Activated CD4-positive, alpha-beta T cell treated with anti-CD3 and anti-CD28 coated beads, Interleukin-2, Interleukin-4, amounts not matched to agents 100 ng/mL and 50 ng/mL, durations not matched to agents 16 hours and 8 hours (primary cell): ENCODE measurements around the gene OR6C2.
"Not testable (repeated sequence)": the region's sequence is repeated elsewhere in the genome, so short reads cannot be mapped to it uniquely, and the experiment has no call there.

Source experiments
- DNase-seq: peaks from one replicate; pipeline ENCODE4 v3.0.0-alpha.2; 2020; ENCODE audit warnings: low spot score

The OR6C2 gene

GRCh38 chr12:55443776-55444175, at the start of gene OR6C2:
Gene OR6C2 (plus strand): TSS chr12:55444076. CDS start chr12:55452214, 8,138 bp downstream.
- no peak for DNase-seq

- no peak for DNase-seq
These were observed 47.5 kb upstream of the OR6C2 start for GRCh38 chr12:55396326-55396725.

- no peak for DNase-seq
These were observed 43.6 kb upstream of the OR6C2 start, which contains the start of gene OR6C65 for GRCh38 chr12:55400229-55400628. Gene OR6C65 (plus strand): TSS chr12:55400529. CDS start chr12:55400529, 0 bp downstream.

GRCh38 chr12:55407866-55408265, 36.0 kb upstream of the OR6C2 start:
- no peak for DNase-seq

- DNase-seq = not testable (repeated sequence)
These were observed 34.7 kb upstream of the OR6C2 start for GRCh38 chr12:55409133-55409532.

- not testable (repeated sequence) for DNase-seq
These were observed 31.7 kb upstream of the OR6C2 start for GRCh38 chr12:55412138-55412537.

GRCh38 chr12:55413498-55414388, 30.1 kb upstream of the OR6C2 start:
- DNase-seq = not testable (repeated sequence)

GRCh38 chr12:55414396-55414823, 29.5 kb upstream of the OR6C2 start:
- not testable (repeated sequence) for DNase-seq

GRCh38 chr12:55414889-55415288, 29.0 kb upstream of the OR6C2 start:
- not testable (repeated sequence) for DNase-seq

GRCh38 chr12:55416961-55417360, 26.9 kb upstream of the OR6C2 start:
- DNase-seq = no peak

- DNase-seq = no peak
These were observed 23.4 kb upstream of the OR6C2 start for GRCh38 chr12:55420307-55420962.

- no peak for DNase-seq
These were observed 17.9 kb upstream of the OR6C2 start, which contains the start of gene OR6C76 for GRCh38 chr12:55425954-55426353. Gene OR6C76 (plus strand): TSS chr12:55426254. CDS start chr12:55426254, 0 bp downstream.

GRCh38 chr12:55428331-55429243, 15.3 kb upstream of the OR6C2 start:
- DNase-seq = no peak

GRCh38 chr12:55441233-55441632, 2.6 kb upstream of the OR6C2 start:
- DNase-seq = not testable (repeated sequence)

- DNase-seq = no peak
These were observed 1.5 kb downstream of the OR6C2 start for GRCh38 chr12:55445357-55445756.

GRCh38 chr12:55446326-55446725, 2.5 kb downstream of the OR6C2 start:
- no peak for DNase-seq

GRCh38 chr12:55448825-55449224, 4.9 kb downstream of the OR6C2 start:
- DNase-seq = no peak

- DNase-seq = not testable (repeated sequence)
These were observed 21.1 kb downstream of the OR6C2 start for GRCh38 chr12:55464926-55465325.

- DNase-seq = no peak
These were observed 24.0 kb downstream of the OR6C2 start for GRCh38 chr12:55467836-55468235.

- no peak for DNase-seq
These were observed 25.4 kb downstream of the OR6C2 start for GRCh38 chr12:55469291-55469690.

GRCh38 chr12:55470088-55470829, 26.4 kb downstream of the OR6C2 start, which contains the start of gene OR6C70:
Gene OR6C70 (minus strand): TSS chr12:55470138. CDS start chr12:55470138, 0 bp downstream.
- no peak for DNase-seq
